Liver (tissue), 9 donors: ENCODE results near the gene SLC25A25. TPM values are rescaled to one million over a fixed set of nuclear protein-coding genes. Genes with fewer than 3 reads are reported as not detected.

ENCODE experiments used
- DNase-seq: peaks from one replicate; pipeline ENCODE4 v3.0.0-alpha.2; 2017; ENCODE audit warnings: low spot score
- H3K27ac ChIP-seq, 2 donors: one replicate each; pipeline ENCODE4 v1.7.0; 2013; ENCODE audit warnings: inconsistent platforms in 2 of 2, low read length in 2 of 2, control low read depth in 1 of 2, low read depth in 1 of 2, mild to moderate bottlenecking in 1 of 2
- H3K27me3 ChIP-seq, 4 donors: one replicate each; pipeline versions ENCODE4 v1.6.1 to v1.7.0; 2013; ENCODE audit warnings: low read length in 3 of 4, inconsistent platforms in 1 of 4, mild to moderate bottlenecking in 1 of 4, moderate library complexity in 1 of 4; ENCODE audit not compliant: control insufficient read depth in 4 of 4, insufficient read depth in 4 of 4
- H3K36me3 ChIP-seq, 4 donors: one replicate each; pipeline versions ENCODE4 v1.6.1 to v1.7.0; 2013; ENCODE audit warnings: low read length in 3 of 4, mild to moderate bottlenecking in 3 of 4, low read depth in 1 of 4, moderate library complexity in 1 of 4; ENCODE audit not compliant: control insufficient read depth in 4 of 4, insufficient read depth in 3 of 4
- H3K4me1 ChIP-seq, 4 donors: one replicate each; pipeline versions ENCODE4 v1.6.1 to v1.7.0; 2013; ENCODE audit warnings: low read length in 3 of 4, mild to moderate bottlenecking in 3 of 4, moderate library complexity in 1 of 4; ENCODE audit not compliant: control insufficient read depth in 4 of 4, insufficient read depth in 4 of 4
- H3K4me3 ChIP-seq, 3 donors: one replicate each; pipeline versions ENCODE4 v1.6.1 to v1.7.0; 2013; ENCODE audit warnings: low read length in 3 of 3, control low read depth in 1 of 3, low read depth in 1 of 3, mild to moderate bottlenecking in 1 of 3
- H3K9ac ChIP-seq, 2 donors: one replicate each; pipeline ENCODE4 v1.7.0; 2013; ENCODE audit warnings: low read length in 2 of 2, mild to moderate bottlenecking in 2 of 2, moderate library complexity in 2 of 2, control low read depth in 1 of 2, low read depth in 1 of 2
- H3K9me3 ChIP-seq, 4 donors: one replicate each; pipeline versions ENCODE4 v1.6.1 to v1.7.0; 2013; ENCODE audit warnings: low read length in 3 of 4; ENCODE audit not compliant: control insufficient read depth in 4 of 4
- CTCF ChIP-seq: fragments of 150-350 bp; IDR thresholded peaks from 2 replicates; pipeline ENCODE4 v1.5.1; 2017; ENCODE audit warnings: improper control_type of control experiment, low read depth, low read length; ENCODE audit not compliant: missing input control
- EGR1 ChIP-seq, 2 donors: IDR thresholded peaks; 2 replicates each; pipeline ENCODE4 v1.6.1; 2016 to 2018; ENCODE audit warnings: antibody characterized with exemption in 2 of 2, low read depth in 2 of 2
- FOXA1 ChIP-seq: IDR thresholded peaks from 2 replicates; pipeline ENCODE4 v1.6.1; 2016; ENCODE audit warnings: antibody characterized with exemption
- FOXA2 ChIP-seq: IDR thresholded peaks from 2 replicates; pipeline ENCODE4 v1.6.1; 2016; ENCODE audit warnings: antibody characterized with exemption
- GABPA ChIP-seq, 2 donors: IDR thresholded peaks in 1 of 2; conservative IDR thresholded peaks in 1 of 2; 2 replicates each; pipeline ENCODE4 v1.6.1; 2016; ENCODE audit warnings: antibody characterized with exemption in 2 of 2, mild to moderate bottlenecking in 1 of 2, moderate library complexity in 1 of 2
- HNF4A ChIP-seq, 2 donors: conservative IDR thresholded peaks; 2 replicates each; pipeline ENCODE4 v1.6.1; 2016; ENCODE audit warnings: antibody characterized with exemption in 2 of 2, mild to moderate bottlenecking in 2 of 2
- HNF4G ChIP-seq: IDR thresholded peaks from 2 replicates; pipeline ENCODE4 v1.6.1; 2016; ENCODE audit warnings: antibody characterized with exemption
- JUND ChIP-seq, 2 donors: IDR thresholded peaks; 2 replicates each; pipeline ENCODE4 v1.6.1; 2016; ENCODE audit warnings: antibody characterized with exemption in 2 of 2
- MAX ChIP-seq: IDR thresholded peaks from 2 replicates; pipeline ENCODE4 v1.6.1; 2016; ENCODE audit warnings: antibody characterized with exemption
- NR2F2 ChIP-seq: IDR thresholded peaks from 2 replicates; pipeline ENCODE4 v1.6.1; 2016; ENCODE audit warnings: antibody characterized with exemption
- RAD21 ChIP-seq, 2 donors: IDR thresholded peaks; 2 replicates each; pipeline ENCODE4 v1.6.1; 2016; ENCODE audit warnings: antibody characterized with exemption in 2 of 2, mild to moderate bottlenecking in 2 of 2
- REST ChIP-seq: IDR thresholded peaks from 2 replicates; pipeline ENCODE4 v1.6.1; 2016; ENCODE audit warnings: antibody characterized with exemption, mild to moderate bottlenecking
- RXRA ChIP-seq, 2 donors: IDR thresholded peaks; 2 replicates each; pipeline ENCODE4 v1.6.1; 2017 to 2018; ENCODE audit warnings: antibody characterized with exemption in 2 of 2, mild to moderate bottlenecking in 1 of 2
- SP1 ChIP-seq: IDR thresholded peaks from 2 replicates; pipeline ENCODE4 v1.6.1; 2018; ENCODE audit warnings: antibody characterized with exemption, mild to moderate bottlenecking
- ZBTB33 ChIP-seq: IDR thresholded peaks from 2 replicates; pipeline ENCODE4 v1.6.1; 2016; ENCODE audit warnings: antibody characterized with exemption
- WGBS: extraction: QIAGEN DNeasy Blood & Tissue Kit; methylation state at CpG from one replicate; pipeline ENCODE4 v1.1.7; 2013; 5-methylcytosine and 5-hydroxymethylcytosine counted together
- polyA plus RNA-seq, 2 donors: library from polyadenylated mRNA; stranded (reverse) in 1 of 2; unstranded in 1 of 2; fragments of 200-250 nt in 1 of 2; fragments of >200 nt in 1 of 2; fragmentation: Nextera tagmentation in 1 of 2; extraction: Ambion mirVana in 1 of 2; gene quantifications; one replicate each; pipeline versions ENCODE4 v1.2.1 to v1.2.3, GENCODE V29; 2013 to 2015
- total RNA-seq, 2 donors: library from RNA; depleted of rRNA; stranded (reverse); fragments of >200 nt; gene quantifications; one replicate each; pipeline ENCODE4 v1.2.3, GENCODE V29; 2014
- donor health status: healthy.
- donor health status: healthy.
- donor health status: healthy.
- donor health status: healthy.
- donor health status: healthy.

The SLC25A25 gene
- total and polyA plus RNA-seq, 4 donors = 21.7 to 74.6 (median 39.3) TPM

- TF ChIP-seq REST (no peak), HNF4G (peak; percentile 34), RXRA (IDR thresholded peaks at IDR 0.05) (peak; percentile 91 to 94), EGR1 (IDR thresholded peaks at IDR 0.05; ENCODE audit: low read depth in 2 of 2) (peak in 1 of 2 donors; percentile 55), NR2F2 (peak; percentile 67), SP1 (peak; percentile 60), HNF4A (conservative IDR thresholded peaks at IDR 0.05) (peak; percentile 87 to 88)
Observed at GRCh38 chr9:128073253-128073886, 5.3 kb downstream of the SLC25A25 start (continued).

- Histone ChIP-seq H3K27me3 (no peaks in the 10 kb centered on the region), H3K36me3 (no peaks in the 10 kb centered on the region), H3K27ac (no peak overlapping the region), H3K9me3 (no peaks in the 10 kb centered on the region), H3K4me1 (peaks cover 7 to 30% (median 23%) of the 10 kb centered on the region in 4 donors), H3K9ac (no peak overlapping the region), H3K4me3 (no peak overlapping the region)
- DNase-seq = no peak
- TF ChIP-seq ZBTB33 (no peak), HNF4A (conservative IDR thresholded peaks at IDR 0.05) (no peak), REST (no peak), GABPA (IDR thresholded peaks at IDR 0.05 in 1 of 2, conservative IDR thresholded peaks at IDR 0.05 in 1 of 2) (no peak), JUND (IDR thresholded peaks at IDR 0.05) (no peak), MAX (no peak), RXRA (IDR thresholded peaks at IDR 0.05) (no peak), FOXA2 (no peak), NR2F2 (no peak), FOXA1 (no peak), EGR1 (IDR thresholded peaks at IDR 0.05; ENCODE audit: low read depth in 2 of 2) (no peak), RAD21 (IDR thresholded peaks at IDR 0.05) (no peak), CTCF (no peak)
- 91% methylated on average over 7 of the region's 7 CpGs for WGBS
Observed at GRCh38 chr9:128077847-128078503, 9.9 kb downstream of the SLC25A25 start.
